GM18508 (cell line): Measurements from ENCODE around the gene PRKAR2A.

Experiments
- ATAC-seq: cut with Tn5 transposase; IDR thresholded peaks from one replicate; pipeline ENCODE4 v1.9.1; 2021; ENCODE audit warnings: moderate number of reproducible peaks; ENCODE audit not compliant: insufficient read depth, unreplicated experiment

The PRKAR2A gene

DNA sequence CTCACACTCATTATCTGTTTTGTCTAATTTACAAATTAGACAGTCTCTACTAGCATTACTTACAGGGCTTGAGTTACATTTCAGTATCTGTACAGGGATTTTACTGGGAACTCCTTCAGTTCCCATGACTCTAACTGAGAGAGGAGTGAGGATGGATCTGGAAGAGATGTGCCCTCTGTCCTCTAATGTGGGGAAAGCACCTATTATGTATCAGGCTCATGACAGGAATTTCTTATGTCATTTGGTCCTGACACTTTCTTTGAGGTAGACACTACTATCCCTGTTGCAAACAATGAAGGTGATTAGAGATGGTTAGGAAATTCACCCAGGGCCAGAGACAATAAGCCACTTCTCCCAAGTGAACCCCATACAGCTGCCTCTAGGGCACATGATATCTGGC is 151.1 kb downstream of the PRKAR2A start:
- ATAC-seq = no peak
